NCI-H748 (cell line): ENCODE measurements around the gene NECAB2.

Experiments used
- DNase-seq: peaks from one replicate; lab custom pipeline; 2025; ENCODE audit not compliant: unreplicated experiment; lab: John Stamatoyannopoulos, UW

Gene NECAB2

GRCh38 chr16:83951544-83951943, 16.5 kb upstream of the NECAB2 start:
- DNase-seq = no peak

GRCh38 chr16:83952587-83952939, 15.5 kb upstream of the NECAB2 start:
- DNase-seq = no peak

GRCh38 chr16:83952940-83953795, 14.9 kb upstream of the NECAB2 start, which contains the start of gene OSGIN1:
OSGIN1 (plus strand) TSS chr16:83953240; CDS start chr16:83957672, 4,432 bp downstream.
- DNase-seq = peak; percentile 78

DNA sequence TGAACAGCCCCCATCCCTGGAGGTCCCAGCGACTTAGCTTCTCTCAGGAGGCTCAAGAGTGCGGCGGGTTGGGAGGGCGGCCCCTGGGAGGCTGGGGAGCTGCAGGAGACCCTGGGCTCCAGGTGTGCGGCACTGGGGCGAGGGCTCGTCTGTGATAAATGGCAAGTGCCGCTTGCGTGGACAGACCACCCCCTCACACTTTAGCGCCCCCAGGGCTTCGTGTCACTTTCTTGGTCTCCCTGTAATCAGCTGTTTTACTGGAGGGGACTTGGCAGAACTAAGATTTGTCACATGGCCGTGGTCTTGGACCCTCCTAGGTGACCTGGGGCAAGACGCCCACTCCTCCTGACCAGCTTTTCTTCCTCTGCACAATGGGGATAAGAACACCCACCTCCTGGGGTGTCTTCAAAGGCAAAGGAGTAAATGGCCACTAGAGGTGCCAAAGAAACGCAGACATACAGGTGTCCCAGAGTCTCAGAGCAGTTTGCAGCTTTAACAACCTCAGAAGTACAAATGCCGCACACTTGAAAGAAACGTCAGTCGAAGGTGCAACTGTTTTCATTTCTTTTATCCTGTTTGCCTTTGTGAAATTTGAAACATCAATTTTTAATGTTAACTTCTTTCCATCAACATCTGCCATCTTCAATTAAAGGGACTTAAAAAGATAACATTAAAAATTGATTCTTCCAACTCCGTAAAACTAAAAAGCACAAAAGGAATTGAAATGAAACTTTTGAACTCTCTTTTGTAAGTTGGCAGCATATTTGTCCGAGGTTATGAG, 14.1 kb upstream of the NECAB2 start:
- peak; percentile 7 for DNase-seq

DNA sequence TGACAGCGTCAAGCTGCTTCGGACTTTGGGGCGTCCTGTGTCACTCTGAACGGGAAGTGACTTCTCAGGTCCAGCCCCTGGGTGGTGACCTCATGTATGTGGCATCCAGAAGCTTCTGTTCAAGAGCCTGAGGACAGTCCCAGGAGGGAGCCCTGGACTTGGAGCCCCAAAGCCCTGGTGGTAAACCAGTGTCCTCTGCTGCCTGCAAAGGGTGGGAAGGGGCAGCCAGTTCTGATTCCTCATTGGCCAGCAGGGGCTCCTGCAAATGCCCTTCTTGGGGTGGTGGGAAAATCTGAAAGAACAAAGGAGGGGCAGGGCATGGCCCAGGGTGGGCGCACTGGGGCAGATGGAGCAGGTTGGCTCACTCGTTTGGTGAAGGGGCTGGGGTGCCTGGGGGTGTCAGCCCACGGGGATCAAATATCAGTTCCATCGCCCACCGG, 13.4 kb upstream of the NECAB2 start:
- no peak for DNase-seq

DNA sequence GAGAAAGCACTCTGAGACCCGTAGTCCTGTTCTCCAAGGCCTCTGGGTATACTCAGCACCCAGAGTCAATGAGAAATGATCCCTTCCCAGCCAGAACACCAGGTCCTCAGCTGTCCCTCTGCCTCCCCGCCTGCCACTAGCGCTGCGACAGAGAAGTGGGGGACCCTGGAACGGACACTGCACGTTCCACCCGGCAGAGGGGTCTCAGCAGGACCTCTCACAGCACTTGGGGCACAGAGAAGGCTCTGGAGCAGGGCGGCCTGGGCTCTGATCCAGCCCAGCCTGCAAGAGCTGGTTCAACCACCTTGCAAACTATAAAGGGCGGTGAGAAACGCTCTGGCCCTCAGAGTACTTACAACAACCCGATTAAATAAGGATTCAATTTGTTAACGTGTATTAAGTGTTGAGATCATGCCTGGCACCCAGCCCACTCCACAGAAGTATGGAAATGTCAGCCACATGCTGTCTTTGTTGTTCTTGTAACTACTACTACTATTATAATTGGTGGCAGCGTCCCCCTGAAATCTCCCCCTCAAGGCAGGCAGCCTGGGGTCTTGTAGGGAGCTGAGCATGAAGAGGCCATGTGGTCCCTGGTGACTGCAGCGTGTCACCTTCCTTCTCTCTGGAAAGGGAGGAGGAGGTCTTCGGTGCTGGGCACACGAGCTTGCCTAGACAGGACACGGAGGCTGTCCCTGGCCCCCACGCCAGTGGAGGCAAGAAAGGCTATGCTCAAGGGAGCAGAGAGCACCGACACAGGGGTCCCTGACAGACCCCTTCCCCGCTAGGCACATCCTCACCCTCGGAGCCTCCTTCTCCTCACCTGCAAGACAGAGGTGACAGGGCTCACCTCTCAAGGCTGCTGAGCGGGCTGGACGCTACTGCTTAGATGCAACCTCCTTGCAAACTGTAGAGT, 12.6 kb upstream of the NECAB2 start:
- no peak for DNase-seq

DNA sequence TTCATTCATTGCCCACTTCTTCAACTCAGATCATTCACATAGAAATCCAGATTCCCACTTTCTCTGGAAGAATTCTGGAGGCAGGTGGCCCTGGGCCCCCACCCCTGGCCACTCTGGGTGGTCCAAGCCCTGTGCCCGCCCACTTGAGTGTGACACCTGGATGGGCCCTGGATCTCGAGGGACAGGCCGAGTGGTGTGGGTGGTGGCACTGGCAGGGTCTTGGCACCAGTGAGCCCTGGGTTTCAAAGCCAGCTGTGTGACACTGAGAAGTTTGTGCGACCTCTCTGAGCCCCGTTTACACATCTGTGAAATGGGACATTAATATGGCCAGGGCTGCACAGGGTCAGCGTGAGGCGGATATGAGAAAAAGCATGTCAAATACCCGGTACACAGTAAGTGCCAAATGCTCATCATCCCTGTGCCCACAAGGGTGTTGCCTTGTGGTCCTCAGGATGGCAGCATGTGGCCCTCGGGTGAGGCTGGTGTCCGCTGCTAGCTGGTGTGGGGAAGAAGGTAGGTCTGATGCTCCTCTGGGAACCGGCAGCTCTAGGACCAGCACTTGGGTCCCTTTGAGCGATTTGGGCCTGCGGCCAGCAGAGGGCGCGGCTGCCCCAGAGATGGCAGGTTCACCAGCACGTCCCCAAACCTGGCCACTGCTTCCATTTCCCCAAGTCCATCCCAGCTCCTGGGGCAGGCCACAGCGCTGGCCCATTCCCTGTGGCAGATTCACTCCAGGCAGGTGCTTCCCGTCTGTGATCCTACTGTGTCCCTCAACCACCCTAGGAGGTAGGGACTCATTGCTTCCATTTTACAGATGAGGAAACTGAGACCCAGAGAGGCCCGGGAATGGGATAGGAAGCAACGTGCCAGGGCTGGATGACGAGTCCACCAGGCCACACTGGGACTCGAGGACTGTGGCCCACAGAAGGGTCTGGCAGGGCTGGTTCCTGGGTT, 11.4 kb upstream of the NECAB2 start:
- peak; percentile 68 for DNase-seq

GRCh38 chr16:83957296-83957855, 10.7 kb upstream of the NECAB2 start:
- DNase-seq = no peak

DNA sequence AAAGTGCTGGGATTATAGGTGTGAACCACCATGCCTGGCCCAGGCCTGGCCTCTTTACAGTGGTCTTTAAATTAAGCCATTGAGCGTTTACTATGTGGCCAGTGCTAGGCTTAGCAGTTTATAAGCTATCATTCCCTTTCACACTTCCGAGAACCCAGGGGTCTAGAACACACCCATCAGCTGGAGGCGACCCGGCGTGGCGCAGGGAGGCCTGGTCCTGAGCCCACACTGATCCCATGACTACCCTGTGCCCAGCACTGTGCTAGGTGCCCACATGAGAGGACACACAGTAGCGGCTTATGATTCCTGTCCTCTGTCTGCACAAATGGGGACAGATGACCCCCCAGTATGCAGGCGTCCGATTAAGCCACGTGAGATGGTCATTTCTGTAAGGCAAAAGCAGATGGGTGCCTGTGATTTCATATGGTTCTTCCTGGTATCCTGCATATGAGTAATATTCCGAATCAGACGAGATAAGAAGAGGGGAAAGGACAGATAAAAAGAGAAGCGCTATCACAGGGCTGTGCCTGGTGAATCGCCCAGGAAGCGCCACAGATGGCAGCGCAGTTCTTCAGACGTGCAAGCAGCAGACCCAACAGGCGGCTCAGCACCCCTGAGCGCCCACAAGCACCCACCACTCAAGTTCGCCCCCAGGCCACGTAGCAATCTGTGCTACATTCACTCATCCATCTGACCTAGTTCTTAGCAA, 9.8 kb upstream of the NECAB2 start:
- no peak for DNase-seq

GRCh38 chr16:83958846-83959565, 9.0 kb upstream of the NECAB2 start:
- no peak for DNase-seq

- DNase-seq = no peak
Measured at GRCh38 chr16:83959656-83960434, 8.2 kb upstream of the NECAB2 start.

- DNase-seq = no peak
Measured at GRCh38 chr16:83960521-83961249, 7.4 kb upstream of the NECAB2 start.

DNA sequence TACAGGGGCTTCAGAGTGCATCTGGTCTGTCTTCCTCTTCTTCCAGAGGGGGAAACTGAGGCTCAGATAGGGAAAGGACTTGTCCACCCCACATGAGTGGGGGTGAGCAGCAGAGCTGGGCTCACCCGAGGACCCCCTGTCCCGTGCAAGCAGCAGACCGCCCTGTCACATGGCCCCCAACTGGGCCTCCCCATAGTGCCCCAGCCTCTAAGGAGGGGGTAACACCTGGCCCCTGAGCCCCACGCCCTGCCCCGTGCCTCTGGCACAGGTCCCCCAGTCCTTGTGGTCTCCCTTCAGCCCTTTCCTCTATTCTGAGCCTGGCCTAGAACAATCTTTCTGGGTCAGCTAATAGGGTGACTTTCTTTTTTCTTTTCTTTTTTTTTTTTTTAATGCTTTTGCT, 6.5 kb upstream of the NECAB2 start:
- no peak for DNase-seq

DNA sequence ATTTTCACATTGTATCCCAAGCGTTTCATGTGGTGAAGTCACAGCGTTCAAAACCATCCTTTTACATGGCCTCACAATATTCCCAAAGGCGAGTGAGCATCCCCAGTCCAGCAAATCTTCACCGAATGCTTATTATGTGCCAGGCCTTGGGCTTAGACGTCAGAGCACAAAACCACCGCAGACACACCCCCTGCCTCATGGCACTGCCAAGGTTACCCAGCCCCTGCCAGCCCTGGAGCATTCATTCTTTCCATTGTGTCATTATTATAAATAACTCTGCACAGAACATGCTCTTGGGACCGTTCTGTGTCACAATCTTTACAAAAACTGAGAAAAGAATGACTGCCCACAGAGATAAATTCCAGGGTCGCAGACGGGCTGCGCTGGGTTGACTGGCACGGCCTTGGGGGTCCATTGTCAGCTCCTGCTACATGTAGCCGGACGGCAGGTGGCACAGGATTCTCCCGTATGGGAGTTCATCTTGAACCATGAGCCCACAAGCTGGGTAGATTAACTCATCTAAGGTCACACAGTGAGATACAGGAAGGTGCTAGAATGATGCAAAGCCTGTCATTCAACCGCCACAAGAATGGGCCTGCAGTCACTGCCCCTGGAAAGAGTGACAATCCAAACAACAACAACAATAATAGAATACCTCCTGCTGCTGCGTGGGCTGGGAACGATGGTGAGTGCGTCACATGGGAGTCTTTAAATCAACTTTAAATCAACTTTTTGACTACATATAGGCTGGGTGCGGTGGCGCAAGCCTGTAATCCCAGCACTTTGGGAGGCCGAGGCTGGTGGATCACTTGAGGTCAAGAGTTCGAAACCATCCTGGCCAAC, 4.5 kb upstream of the NECAB2 start:
- no peak for DNase-seq

DNA sequence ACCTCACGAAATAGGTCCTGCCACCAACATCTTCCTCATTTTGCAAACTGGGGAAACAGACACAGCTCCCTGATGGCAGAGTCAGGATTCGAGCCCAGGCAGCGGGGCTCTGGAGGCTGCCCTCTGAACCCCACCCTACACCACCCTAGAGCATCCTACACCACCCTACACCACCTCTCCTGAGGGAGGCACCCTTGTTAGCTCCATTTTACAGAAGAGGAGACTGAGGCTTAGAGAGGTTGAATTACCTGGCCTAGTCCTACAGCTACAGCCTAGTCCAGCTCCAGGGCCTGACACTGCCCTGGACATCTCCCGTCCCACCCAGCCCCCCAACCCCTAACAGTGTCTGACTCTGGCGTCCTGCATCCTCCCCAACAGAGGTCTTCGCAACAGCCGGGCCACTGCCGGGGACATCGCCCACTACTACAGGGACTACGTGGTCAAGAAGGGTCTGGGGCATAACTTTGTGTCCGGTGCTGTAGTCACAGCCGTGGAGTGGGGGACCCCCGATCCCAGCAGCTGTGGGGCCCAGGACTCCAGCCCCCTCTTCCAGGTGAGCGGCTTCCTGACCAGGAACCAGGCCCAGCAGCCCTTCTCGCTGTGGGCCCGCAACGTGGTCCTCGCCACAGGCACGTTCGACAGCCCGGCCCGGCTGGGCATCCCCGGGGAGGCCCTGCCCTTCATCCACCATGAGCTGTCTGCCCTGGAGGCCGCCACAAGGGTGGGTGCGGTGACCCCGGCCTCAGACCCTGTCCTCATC, 3.2 kb upstream of the NECAB2 start:
- no peak for DNase-seq
